NCI-H2196 treated with DMSO at 0.1 percent for 48 hours (cell line): ENCODE measurements around the gene NOX5.
"Not testable (repeated sequence)": the region's sequence is repeated elsewhere in the genome, so short reads cannot be mapped to it uniquely, and the experiment has no call there.

Experiments used
- DNase-seq: peaks from one replicate; lab custom pipeline; 2025; ENCODE audit not compliant: unreplicated experiment; lab: John Stamatoyannopoulos, UW

The NOX5 gene

GRCh38 chr15:69055251-69055650 lies 40.8 kb downstream of the NOX5 start:
- DNase-seq: no peak

GRCh38 chr15:69056365-69056764 lies 41.9 kb downstream of the NOX5 start:
- DNase-seq: no peak

GRCh38 chr15:69058830-69059556 lies 44.5 kb downstream of the NOX5 start:
- peak; percentile 17 for DNase-seq

- DNase-seq: no peak
Observed at GRCh38 chr15:69059557-69059943, 45.1 kb downstream of the NOX5 start.

- no peak for DNase-seq
Observed at GRCh38 chr15:69060041-69060481, 45.6 kb downstream of the NOX5 start.

GRCh38 chr15:69060744-69061143 lies 46.2 kb downstream of the NOX5 start:
- no peak for DNase-seq

GRCh38 chr15:69061414-69061842 lies 46.9 kb downstream of the NOX5 start:
- DNase-seq: no peak

- DNase-seq: no peak
Observed at GRCh38 chr15:69064649-69065048, 50.2 kb downstream of the NOX5 start.

GRCh38 chr15:69066007-69066995 lies 51.8 kb downstream of the NOX5 start:
- no peak for DNase-seq

- no peak for DNase-seq
Observed at GRCh38 chr15:69067296-69067695, 52.8 kb downstream of the NOX5 start.

GRCh38 chr15:69068157-69068556 lies 53.7 kb downstream of the NOX5 start:
- no peak for DNase-seq

GRCh38 chr15:69069290-69069689 lies 54.8 kb downstream of the NOX5 start:
- not testable (repeated sequence) for DNase-seq

GRCh38 chr15:69069996-69070395 lies 55.5 kb downstream of the NOX5 start:
- no peak for DNase-seq

GRCh38 chr15:69070396-69070795 lies 55.9 kb downstream of the NOX5 start:
- no peak for DNase-seq

- DNase-seq: no peak
Observed at GRCh38 chr15:69071260-69071659, 56.8 kb downstream of the NOX5 start.

- DNase-seq: no peak
Observed at GRCh38 chr15:69072906-69073305, 58.4 kb downstream of the NOX5 start.

- peak; percentile 3 for DNase-seq
Observed at GRCh38 chr15:69074001-69074842, 59.7 kb downstream of the NOX5 start.

- DNase-seq: no peak
Observed at GRCh38 chr15:69074843-69075224, 60.3 kb downstream of the NOX5 start.

GRCh38 chr15:69075440-69075839 lies 60.9 kb downstream of the NOX5 start:
- no peak for DNase-seq

GRCh38 chr15:69076756-69077155 lies 62.3 kb downstream of the NOX5 start:
- no peak for DNase-seq

GRCh38 chr15:69078638-69079037 lies 64.1 kb downstream of the NOX5 start:
- DNase-seq: no peak
